Ammon's horn (tissue), 1 donor: ENCODE data around the gene PRPS2.

Experiments used
- DNase-seq: peaks from one replicate; pipeline ENCODE4 v3.0.0-alpha.2; 2016; ENCODE audit warnings: low spot score

Gene PRPS2

GRCh38 chrX:12817528-12817927 lies 26.3 kb downstream of the PRPS2 start:
- no peak for DNase-seq

GRCh38 chrX:12819222-12819621 lies 28.0 kb downstream of the PRPS2 start:
- no peak for DNase-seq

GRCh38 chrX:12820737-12821136 lies 29.5 kb downstream of the PRPS2 start:
- no peak for DNase-seq

GRCh38 chrX:12824944-12825343 lies 33.7 kb downstream of the PRPS2 start:
- no peak for DNase-seq

GRCh38 chrX:12825801-12826200 lies 34.6 kb downstream of the PRPS2 start:
- no peak for DNase-seq

GRCh38 chrX:12843061-12843667 lies 52.0 kb downstream of the PRPS2 start:
- DNase-seq, result no peak

- DNase-seq, result no peak
Observed at GRCh38 chrX:12843668-12844279, 52.6 kb downstream of the PRPS2 start.

GRCh38 chrX:12844319-12844718 lies 53.1 kb downstream of the PRPS2 start:
- no peak for DNase-seq

GRCh38 chrX:12865359-12865758 lies 74.1 kb downstream of the PRPS2 start:
- peak; percentile 10 for DNase-seq

- DNase-seq, result no peak
Observed at GRCh38 chrX:12866451-12867377, 75.5 kb downstream of the PRPS2 start, which contains the start of gene TLR7. Gene TLR7, plus strand, starts transcription at chrX:12867072. Its CDS starts 507 bp downstream, at chrX:12867579.

GRCh38 chrX:12867685-12868084 lies 76.5 kb downstream of the PRPS2 start:
- peak; percentile 5 for DNase-seq

- DNase-seq, result no peak
Observed at GRCh38 chrX:12868747-12869146, 77.5 kb downstream of the PRPS2 start.

GRCh38 chrX:12871257-12871656 lies 80.0 kb downstream of the PRPS2 start:
- DNase-seq, result no peak

- DNase-seq, result no peak
Observed at GRCh38 chrX:12872741-12873140, 81.5 kb downstream of the PRPS2 start.
